Hematopoietic multipotent progenitor cell (in vitro differentiated cells): Measurements from ENCODE around the gene SLC6A2. TPM values are rescaled to one million over a fixed set of nuclear protein-coding genes. Genes with fewer than 3 reads are reported as not detected.

Experiments used
- DNase-seq, 3 donors: peaks; one replicate each; pipeline ENCODE4 v3.0.0-alpha.2; 2011 to 2015; ENCODE audit warnings: low read depth in 2 of 3, low spot score in 2 of 3
- total RNA-seq: library from RNA; depleted of rRNA; stranded (reverse); fragments of >200 nt; gene quantifications from one replicate; pipeline ENCODE4 v1.2.3, GENCODE V29; 2012

The SLC6A2 gene
- total RNA-seq, 1 donor = 0.27 TPM

DNA sequence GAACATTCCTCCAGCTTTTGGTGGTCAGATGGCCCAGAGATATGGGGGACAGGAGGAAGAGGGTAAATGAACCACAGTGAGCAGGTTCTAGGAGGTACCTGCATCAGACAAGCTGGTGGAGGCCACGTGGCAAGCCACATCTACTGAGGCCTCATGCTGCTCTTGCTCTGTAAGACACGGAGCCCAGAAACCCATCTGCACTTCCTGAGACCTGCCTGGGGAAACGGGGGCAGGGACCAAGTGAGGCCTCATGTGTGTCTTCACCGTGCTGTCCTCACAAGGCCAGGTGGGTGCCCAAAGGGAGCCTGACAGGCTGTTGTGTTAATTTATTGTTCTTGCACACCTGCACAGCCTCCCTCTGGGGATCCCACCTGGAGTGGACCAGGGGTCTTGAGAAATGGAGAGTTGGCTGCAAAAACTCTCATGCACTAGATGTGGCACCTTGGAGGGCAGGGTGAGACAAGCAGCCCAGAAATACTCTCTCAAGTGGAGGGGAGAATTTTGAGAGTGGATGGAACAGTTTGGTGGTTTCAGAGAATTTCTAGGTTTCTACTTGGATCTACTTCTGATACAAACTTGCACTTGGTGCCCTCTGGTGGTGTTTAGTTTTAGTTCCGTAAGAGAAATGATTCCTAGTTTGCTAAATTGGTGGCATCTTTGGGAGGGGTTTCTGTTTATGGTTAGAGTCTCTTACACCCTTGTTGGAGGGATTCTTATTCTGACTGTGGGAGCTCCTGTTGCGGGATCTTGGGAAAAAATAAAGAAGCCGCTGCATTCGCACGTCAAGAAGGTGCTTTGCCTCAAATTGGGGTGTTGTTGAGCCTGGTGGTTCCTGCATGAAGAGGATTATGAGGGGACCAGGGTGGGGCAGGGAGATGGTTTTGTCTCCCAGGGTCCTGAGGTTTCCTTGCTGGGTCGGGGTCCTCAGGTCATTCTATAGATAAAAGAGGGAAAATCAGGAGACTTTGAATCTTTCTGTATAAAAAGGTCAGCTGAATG is 47.5 kb downstream of the SLC6A2 start:
- peak in 2 of 3 donors; percentile 58 to 83 for DNase-seq

DNA sequence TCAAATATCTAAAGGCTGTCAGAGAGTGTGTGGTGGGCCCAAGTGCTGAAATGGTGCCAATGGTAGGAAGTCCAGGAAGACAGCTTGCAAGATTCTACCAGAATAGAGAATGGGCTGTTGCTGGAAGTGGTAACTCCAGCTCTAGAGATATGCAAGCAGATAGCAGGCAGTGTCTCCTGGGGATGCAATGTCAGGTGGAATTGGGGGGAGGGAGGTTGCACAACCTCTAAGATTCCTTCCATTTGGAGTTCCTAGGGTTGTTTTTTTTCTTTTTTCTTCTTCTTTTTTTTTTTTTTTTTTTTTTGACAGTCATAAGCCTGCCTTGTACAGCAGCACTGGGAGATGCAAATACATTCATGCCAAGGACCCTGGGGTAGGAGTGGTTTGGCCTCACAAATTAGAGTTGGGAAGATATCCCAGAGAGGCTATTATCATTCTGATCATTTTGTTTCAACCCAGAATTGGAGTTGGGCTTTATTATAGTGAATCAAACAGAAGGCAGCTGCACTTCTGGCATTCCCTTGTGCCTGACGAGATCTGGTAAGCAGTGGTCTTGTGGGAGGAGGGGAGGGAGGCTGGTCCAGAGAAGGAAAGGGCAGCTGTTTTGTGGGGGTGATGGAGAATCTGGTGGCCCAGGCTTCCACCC is 51.1 kb downstream of the SLC6A2 start:
- no peak for DNase-seq

DNA sequence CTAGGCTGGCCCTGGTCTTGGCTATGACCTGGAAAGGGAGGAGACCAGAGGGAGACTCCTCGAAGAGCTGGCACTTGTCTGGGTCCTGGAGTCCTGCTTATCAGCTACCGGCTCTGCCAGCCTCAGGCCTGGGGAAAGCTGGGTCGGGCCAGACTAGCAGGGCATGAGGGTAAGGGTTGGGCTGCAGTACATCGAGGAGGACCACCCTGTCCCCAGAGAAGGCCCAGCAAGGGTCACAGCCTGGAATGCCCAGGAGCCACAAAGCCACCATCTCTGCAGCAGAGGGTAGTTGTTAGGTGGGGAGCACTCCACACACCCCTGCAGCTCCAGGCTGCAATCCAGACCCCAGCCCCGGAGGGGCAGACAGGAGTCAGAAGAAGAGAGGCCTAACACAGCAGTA is 54.0 kb downstream of the SLC6A2 start:
- DNase-seq = no peak

DNA sequence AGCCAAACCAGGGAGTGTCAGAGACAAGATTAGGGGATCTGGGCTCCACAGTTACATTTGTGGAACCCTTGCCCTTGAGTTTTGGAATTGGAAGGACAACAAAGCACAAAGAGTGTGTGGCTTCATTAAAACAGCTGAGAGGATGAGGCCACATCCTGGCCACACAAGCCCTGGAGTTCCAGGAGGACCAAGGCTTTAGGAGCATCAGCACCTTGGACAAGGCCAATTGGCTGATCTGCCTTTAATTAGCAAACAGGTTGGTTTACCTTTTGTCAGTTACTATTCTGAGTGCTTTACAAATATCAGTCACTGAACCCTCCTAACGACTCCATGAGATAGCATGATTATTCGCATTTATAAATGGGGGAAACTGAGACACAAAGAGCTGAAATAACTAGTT is 54.7 kb downstream of the SLC6A2 start:
- DNase-seq = no peak

DNA sequence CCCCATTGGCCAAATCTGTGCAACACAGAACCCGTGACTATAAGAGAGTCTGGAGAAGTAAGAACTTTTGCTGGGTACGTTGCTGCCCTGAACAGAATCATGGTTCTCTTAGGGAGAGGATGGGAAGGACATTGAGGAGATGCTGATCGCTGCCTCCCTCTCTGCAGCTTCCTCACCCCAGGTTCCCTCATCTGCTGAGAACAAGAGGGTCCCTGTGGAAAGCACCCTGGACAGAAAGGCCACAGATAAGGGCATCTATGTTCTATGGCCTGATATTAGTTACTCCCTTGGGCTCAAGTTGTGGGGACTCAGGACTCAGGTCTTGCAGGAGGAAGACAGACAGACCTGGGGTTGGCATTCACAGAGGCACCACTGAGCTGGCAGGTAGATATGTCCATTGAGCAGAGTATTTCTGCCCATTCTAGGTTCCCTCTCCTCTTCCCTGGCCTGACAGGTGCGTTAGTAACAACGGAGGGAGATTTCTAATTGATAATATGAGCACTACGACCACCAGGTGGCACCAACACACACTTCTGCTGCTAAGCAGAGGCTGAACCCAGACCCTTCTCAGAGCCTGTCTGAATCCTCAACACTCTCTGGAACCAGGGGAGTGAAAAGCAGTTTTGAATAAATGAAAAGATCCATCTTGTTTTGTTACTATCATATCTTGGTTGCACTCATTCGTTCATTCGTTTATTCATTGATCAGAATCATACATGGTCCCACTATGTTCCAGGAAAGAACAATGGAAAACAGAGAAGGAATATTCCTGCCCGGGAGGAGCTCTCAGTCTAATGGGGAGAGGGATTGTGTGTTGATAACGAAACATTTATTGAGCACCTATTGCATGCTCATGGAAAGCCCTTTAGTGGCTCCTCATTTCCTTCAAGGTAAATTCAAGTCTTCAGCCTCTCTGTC is 56.4 kb downstream of the SLC6A2 start:
- DNase-seq = peak; percentile 13 to 79 (median 54)

DNA sequence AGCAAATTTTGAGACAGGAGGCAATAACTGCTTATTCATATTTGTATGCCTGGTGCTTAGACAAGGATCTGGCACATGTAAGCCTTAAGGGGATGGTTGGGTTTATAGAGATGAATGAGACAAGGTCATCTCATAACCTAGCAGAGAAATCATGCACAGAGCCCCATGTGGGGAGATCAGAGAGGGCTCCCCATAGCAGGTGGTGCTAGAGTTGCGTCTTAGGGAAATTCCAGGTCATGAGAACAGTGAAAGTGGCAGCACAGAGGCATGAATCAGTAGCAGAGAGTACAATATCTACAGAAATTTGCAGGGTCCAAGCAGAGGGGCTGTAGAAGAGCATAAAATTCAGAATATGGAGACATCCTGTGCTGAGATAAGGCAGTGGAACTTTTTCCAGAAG is 57.3 kb downstream of the SLC6A2 start:
- DNase-seq = no peak

DNA sequence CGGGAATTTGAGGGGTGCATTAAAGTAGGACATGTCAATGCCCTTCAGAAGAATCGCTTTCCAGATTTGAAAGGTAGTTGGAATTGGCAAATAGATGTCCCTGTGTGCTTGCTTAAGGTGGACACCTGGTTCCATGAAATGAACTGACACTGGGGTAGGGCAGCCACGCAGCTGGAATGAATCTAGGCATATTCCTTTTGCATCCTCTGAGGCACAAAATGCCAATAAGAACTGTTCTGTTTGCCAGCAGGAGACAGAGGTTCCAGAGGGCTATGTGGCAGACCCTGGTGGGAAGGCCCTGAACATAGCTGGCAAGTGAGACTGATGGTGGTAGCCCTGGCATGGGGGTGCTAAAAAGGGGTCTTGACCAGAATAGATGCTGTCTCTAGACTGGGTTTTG is 61.5 kb downstream of the SLC6A2 start:
- no peak for DNase-seq

DNA sequence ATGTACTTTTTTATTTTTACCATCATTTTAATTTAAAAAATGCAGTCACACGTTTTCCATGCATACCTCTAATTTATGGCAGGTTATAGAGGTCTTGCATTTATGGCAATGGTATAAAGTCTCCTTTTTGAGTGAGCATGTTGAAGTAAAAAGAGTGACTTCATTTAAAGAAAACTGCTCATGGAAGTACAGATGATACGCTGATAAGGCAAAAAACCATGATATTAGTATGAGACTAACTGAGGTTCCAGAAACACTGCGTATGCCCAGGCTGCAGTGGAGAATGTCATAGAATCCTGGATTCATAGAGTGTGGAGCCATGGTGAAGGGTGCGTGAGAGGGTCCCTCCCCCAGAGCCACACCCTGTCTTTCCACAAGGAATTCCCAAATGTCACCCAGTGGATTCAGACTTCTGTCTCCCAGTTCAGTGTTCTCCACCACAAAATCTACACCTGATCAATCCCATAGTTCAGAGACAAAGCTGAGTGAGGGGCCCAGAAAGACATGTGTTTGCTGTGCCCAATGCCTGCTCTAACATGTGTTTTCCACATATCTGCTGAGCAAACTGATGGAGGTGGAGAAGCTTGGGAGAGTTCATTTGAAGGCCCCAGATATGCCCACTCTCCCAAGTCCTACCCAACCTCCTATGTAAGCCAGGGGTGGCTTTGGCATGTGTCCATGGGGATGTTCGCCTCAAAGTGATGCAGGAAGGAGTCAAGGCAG is 69.4 kb downstream of the SLC6A2 start:
- no peak for DNase-seq

DNA sequence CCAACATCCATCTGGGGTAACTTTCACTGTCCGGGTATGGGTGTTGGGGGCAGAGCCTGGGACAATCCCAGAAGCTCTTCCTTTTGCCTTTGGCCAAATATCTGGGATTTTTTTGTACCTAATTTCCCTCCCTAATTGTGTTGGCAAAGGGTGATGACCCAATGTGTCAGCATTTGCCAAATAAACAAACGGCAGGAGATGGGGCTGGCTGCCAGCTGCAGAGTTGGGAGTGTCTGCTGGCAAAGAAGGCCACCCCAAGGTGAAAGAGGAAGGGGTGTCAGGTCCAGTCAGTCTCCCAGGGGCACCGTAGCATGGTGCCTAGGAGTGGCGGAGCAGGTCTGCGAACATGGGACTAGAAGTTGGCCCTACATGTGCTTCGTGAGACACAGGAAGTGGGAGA is 73.0 kb downstream of the SLC6A2 start:
- no peak for DNase-seq

DNA sequence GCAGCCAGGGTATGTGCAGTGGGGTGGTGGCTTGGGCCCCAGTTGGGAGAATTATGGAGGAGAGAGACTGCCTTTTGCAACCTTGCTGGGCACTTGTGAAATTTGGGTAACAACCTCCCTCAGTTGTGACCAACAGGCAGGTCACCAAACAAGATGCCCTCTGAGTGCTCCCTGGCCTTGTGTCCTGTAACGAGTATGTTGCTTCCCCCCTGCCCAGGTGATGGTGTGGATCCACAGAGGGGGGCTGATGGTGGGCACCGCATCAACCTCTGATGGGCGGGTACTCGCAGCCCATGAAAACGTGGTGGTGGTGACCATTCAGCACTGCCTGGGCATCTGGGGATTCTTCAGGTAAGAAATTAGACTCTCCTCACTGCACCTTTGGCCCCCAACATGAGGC is 74.3 kb downstream of the SLC6A2 start:
- DNase-seq = no peak

DNA sequence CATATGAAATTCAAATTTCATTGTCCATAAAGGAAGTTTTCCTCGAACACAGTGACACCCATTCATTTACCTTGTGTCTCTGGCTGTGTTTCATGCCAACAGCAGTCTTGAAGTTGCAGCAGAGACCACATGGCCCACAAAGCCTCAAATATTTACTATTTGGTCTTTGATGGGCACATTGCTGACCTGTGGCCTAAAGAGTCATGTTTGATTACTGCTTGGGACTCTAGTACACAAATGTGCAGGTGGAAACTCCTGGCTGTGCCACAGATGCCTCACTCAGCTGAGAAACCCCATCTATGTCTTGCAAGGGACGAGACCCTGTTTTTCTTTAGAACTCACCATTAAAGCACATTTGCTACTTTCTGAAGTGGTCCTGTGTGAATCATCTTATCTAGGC is 76.7 kb downstream of the SLC6A2 start:
- DNase-seq = no peak

DNA sequence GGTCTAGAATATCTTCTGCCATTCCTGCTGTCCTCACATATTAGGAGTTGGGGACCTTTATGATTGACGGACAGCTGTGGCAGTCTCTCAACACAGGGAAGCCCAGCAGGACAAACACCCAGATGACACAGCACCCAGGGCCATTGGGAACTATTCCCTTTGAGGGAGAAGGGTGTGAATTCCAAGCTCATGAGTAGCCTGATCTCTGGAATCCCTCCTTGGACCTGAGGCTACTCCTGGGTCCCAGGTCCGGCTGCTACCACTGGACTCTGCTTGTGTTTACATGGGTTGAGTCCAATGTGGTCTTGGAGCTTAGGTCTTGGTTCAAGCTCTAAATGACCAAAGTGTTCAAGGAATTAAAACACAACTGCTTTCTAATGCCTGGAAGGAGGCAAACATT is 78.9 kb downstream of the SLC6A2 start:
- DNase-seq = no peak

DNA sequence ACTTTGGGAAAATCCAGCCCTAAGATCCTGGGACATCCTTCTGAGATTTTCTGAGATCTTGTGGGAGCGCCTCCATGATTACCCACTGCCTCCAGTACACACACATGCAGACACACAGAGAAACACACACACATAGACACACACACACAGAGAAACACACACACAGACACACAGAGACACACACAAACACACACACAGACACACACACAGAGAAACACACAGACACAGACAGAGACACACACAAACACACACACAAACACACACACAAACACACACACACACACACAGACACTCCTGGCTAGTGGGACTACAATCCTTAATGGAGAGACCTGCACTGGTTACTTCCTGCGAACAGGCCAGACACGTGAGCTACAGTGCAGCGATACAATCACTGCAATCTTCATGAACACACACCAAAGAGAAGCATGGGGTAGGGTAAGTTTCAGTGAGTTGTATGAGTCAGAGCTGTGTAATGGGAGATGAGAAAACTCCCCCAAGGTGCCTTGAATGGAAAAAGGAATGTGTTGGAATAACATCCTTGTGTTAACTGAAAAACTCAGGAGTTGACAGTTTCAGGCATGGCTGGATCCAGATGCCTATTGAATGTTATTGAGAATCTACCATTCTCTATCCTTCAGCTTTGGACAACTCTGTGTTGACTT is 79.5 kb downstream of the SLC6A2 start:
- DNase-seq = no peak

DNA sequence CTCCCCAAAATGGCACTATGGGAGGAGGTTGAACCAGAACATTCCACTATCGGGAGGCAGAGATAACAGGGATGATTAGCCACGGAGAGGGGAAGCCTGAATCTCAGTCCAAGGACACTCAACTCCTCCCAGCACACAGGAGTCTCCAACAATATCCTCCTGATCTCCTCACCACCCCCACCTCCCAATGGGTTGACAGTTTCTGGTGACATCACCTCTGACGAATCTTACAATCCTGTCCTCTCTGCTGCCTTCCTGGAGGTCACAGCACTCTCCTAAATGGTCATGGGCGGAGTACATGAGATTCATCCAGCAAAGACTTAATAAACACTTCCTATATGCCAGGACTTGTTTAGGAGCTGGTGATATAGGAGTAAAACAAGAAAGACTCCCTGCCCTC is 80.9 kb downstream of the SLC6A2 start:
- DNase-seq = no peak

DNA sequence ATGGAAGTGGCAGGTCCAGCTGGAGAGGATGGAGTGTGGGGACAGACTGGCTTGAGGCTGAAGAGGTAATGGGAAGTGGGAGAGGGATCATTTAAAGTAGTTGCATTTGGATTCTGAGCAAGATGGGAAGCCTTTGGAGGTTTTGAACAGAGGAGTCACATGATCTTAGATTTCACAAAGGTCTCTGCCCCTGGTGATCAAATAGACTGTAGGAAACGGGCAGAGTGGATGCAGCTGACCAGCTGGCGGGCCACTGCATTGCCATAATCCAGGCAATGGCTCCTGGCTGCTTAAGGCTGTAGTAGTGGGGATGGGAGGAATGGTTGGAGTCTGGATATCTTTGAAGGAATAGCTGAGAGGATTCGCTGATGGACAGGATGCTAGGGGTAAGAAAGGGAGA is 81.5 kb downstream of the SLC6A2 start:
- DNase-seq = no peak

DNA sequence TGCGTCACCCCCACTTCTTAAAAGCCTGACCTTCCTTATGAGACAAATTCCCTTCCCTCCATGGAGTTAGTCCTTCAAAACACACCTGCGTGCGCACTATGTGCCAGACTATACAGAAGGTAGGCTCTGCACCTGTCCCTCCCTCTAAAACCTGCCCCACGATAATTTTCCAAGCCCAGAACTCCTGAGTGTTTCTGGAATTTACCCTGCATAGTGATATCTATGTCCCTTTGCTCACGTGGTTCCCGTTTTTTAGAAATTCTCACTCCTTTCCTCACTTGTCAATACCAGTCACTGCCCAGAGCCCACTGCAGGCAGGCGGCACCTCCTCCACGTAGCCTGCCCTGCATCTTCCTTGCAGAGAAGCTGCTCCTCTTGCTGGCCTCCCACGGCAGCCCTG is 82.2 kb downstream of the SLC6A2 start:
- DNase-seq = no peak

DNA sequence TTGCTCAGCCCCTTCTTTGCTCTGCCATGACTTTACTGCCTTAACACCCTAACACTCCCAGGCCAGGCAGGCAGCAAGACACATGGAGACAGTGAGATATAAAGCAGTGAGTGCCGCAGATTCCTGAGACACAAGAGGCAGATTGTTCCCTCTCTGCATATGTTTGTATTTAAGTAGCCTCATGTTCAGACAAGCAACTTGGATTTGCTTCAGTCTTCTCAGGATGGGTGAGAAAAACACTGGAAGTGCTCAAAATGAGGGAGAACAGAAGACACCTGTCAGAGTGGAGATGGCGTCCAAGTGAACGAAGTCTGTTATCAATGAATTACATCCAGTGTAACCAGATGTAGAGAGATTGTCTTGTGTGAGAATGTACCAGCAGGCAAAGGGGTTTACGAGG is 90.3 kb downstream of the SLC6A2 start:
- DNase-seq = no peak

DNA sequence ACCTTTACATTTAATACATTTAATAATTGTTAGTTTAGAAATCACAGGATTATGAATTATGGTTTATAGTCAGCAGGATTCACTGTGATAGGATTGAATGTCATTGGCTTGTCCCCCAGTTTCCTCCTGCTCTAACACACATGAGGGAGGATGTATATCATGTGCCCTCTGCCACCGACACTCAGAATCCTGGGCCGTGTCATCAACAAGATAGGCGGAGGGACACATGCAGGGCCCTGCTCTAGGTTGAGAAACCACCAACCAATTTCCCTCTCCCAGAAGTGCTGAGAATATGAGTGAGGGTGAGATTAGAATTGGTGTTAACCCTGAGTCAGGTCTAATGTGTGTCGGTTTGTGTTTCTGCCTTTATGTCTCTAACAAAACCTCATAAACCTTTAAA is 92.0 kb downstream of the SLC6A2 start:
- DNase-seq = no peak

DNA sequence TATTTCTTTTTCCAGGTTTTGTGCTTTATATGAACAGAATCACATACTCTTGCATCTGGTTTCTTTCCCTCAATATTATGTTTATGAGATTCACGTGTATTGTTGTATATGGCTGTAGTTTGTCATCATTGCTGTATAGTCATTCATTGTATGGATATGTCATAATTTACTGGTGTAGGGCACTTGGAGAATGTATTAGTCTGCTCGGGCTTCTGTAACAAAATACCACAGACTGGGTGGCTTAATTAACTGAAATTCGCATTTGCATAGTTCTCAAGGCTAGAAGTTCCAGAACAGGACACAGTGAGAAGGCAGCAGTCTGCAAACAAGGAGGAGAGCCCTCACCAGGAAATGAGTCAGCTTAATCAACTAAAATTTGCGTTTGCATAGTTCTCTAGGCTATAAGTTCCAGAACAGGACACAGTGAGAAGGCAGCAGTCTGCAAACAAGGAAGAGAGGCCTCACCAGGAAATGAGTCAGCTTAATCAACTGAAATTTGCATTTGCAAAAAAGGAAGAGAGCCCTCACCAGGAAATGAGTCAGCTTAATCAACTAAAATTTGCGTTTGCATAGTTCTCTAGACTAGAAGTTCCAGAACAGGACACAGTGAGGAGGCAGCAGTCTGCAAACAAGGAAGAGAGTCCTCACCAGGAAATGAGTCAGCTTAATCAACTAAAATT is 96.8 kb downstream of the SLC6A2 start:
- peak in 2 of 3 donors; percentile 25 to 47 for DNase-seq
